Kidney epithelial cell (primary cell): ENCODE data around the gene SAV1. TPM values are rescaled to one million over a fixed set of nuclear protein-coding genes. Genes with fewer than 3 reads are reported as not detected.

Experiments
- DNase-seq: peaks from one replicate; pipeline ENCODE4 v3.0.0-alpha.2; 2010; ENCODE audit warnings: low read depth
- H3K27me3 ChIP-seq: 2 replicates; pipeline ENCODE4 v1.6.0; 2011; ENCODE audit warnings: low read length; ENCODE audit not compliant: control insufficient read depth, insufficient read depth
- H3K36me3 ChIP-seq: 2 replicates; pipeline ENCODE4 v1.5.1; 2011; ENCODE audit warnings: low read length; ENCODE audit not compliant: control insufficient read depth, insufficient read depth
- H3K4me3 ChIP-seq: 2 replicates; pipeline ENCODE4 v1.5.1; 2011; ENCODE audit warnings: low read depth, mild to moderate bottlenecking, control low read depth, low read length
- total RNA-seq: library from RNA; depleted of rRNA; stranded (reverse); fragments of >200 nt; gene quantifications from 2 replicates; pipeline ENCODE4 v1.2.3, GENCODE V29; 2015
- TF ChIP-seq, protein P1 (sequence below): IDR thresholded peaks from 2 replicates; pipeline ENCODE4 v1.5.1; 2011; ENCODE audit warnings: mild to moderate bottlenecking, moderate library complexity, low read length, control low read depth, inconsistent platforms; ENCODE audit not compliant: insufficient read depth, poor library complexity, severe bottlenecking

The SAV1 gene
- total RNA-seq, 1 donor from 2014 or later, result 31.1 TPM

DNA sequence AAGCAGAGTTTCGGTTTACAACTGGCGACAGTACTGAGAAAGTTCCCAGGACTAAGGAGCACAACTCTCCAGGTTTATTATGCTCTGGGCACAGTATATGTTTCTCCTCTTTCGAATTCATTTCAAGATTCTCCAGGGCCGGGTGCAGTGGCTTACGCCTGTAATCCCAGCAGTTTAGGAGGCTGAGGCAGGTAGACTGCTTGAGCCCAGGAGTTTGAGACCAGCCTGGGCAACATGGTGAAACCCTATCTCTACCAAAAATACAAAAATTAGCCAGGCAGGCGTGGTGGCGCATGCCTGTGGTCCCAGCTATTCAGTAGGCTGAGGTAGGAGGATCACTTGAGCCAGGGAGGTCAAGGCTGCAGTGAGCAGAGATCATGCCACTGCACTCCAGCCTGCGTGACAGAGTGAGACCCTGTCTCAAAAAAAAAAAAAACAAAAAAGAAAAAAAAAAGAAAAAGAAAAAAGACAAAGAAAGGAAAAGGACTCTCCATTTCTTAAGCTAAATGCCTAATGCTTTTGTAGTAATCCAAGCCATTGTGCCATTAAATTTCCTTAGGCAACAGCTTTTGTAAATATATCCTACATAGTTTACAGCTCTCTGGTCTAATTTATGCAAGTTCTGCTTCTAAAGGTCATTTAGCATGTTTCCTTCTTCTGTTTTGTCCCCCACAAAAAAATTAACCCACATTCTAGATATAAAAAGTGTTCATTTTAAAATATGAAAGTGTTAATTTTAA is 73.4 kb downstream of the SAV1 start:
- TF ChIP-seq, protein P1, sequence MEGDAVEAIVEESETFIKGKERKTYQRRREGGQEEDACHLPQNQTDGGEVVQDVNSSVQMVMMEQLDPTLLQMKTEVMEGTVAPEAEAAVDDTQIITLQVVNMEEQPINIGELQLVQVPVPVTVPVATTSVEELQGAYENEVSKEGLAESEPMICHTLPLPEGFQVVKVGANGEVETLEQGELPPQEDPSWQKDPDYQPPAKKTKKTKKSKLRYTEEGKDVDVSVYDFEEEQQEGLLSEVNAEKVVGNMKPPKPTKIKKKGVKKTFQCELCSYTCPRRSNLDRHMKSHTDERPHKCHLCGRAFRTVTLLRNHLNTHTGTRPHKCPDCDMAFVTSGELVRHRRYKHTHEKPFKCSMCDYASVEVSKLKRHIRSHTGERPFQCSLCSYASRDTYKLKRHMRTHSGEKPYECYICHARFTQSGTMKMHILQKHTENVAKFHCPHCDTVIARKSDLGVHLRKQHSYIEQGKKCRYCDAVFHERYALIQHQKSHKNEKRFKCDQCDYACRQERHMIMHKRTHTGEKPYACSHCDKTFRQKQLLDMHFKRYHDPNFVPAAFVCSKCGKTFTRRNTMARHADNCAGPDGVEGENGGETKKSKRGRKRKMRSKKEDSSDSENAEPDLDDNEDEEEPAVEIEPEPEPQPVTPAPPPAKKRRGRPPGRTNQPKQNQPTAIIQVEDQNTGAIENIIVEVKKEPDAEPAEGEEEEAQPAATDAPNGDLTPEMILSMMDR, result no peak
- Histone ChIP-seq H3K4me3 (no peak overlapping the region), H3K27me3 (no peaks in the 10 kb centered on the region), H3K36me3 (no peaks in the 10 kb centered on the region)
- no peak for DNase-seq

DNA sequence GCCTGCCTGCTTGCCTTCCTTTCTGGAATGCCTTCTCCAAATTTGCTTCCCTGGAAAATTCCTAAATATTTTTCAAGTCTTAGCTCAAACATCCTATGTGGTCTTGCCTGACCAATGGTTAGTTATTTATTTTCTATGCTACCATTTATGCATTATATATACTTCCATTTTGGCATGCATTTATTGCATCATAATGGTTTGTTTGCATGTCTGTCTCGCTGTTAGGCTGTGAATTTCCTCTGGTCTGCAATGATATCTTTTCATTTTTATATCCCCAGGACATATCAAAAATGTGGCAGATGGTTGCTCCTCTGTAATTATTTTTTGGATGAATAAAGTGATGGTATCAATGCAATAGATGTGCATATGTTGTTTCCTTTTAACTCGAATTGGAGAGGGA is 77.6 kb downstream of the SAV1 start:
- TF ChIP-seq, protein P1, result no peak
- no peak for DNase-seq

More for the DNA sequence above, 77.6 kb downstream of the SAV1 start:
- H3K36me3 ChIP-seq, result no peaks in the 10 kb centered on the region
- H3K27me3 ChIP-seq, result no peaks in the 10 kb centered on the region
- no peak overlapping the region for H3K4me3 ChIP-seq

Other genes with a start within 250 kb of the SAV1 start
- gene MAP4K5, start 135.7 kb downstream of the SAV1 start, total RNA-seq, result 131 TPM in 2 replicates
- 3.1 and 4.2 TPM in 2 replicates for gene ATL1, start 108.2 kb downstream of the SAV1 start, total RNA-seq
- gene NIN, start 162.9 kb upstream of the SAV1 start, total RNA-seq, result 27.7 and 28.9 TPM in 2 replicates
- not detected in 2 replicates for gene ABHD12B, start 203.7 kb upstream of the SAV1 start, total RNA-seq